Sigmoid colon (tissue), 4 donors: ENCODE data around the gene KCNK1.
"Not testable (repeated sequence)": the region's sequence is repeated elsewhere in the genome, so short reads cannot be mapped to it uniquely, and the experiment has no call there.

ENCODE experiments used
- EP300 ChIP-seq, 4 donors: sonication (generic); formaldehyde crosslinking; IDR thresholded peaks; one replicate each; pipeline ENCODE4 v1.6.1; 2017; ENCODE audit warnings: antibody characterized with exemption in 4 of 4
- POLR2A ChIP-seq, 2 donors: fragments of 450-650 bp; IDR thresholded peaks; one replicate each; pipeline ENCODE4 v1.6.1; 2016; ENCODE audit warnings: antibody characterized with exemption in 2 of 2, mild to moderate bottlenecking in 2 of 2, moderate library complexity in 2 of 2
- POLR2AphosphoS5 ChIP-seq, 4 donors: sonication (generic); formaldehyde crosslinking; IDR thresholded peaks; one replicate each; pipeline ENCODE4 v1.6.1; 2017; ENCODE audit warnings: antibody characterized with exemption in 4 of 4
- TF ChIP-seq, protein P1 (sequence below), 4 experiments: fragments of 450-650 bp in 3 of 4; fragments of 200-600 bp in 1 of 4; IDR thresholded peaks; one replicate each; pipeline ENCODE4 v1.5.1; 2016 to 2019; ENCODE audit warnings: antibody characterized with exemption in 4 of 4, mild to moderate bottlenecking in 3 of 4, moderate library complexity in 2 of 4

DNA sequence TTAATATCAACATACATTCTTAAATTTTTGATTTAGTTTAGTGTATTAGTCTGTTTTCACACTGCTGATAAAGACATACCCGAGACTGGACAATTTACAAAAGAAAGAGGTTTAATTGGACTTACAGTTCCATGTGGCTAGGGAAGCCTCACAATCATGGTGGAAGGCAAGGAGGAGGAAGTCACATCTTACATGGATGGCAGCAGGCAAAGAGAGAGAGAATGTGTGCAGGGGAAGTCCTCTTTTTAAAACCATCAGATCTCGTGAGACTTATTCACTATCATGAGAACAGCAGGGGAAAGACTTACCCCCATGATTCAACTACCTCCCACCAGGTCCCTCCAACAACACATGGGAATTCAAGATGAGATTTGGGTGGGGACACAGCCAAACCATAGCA is 56.5 kb downstream of the KCNK1 start:
- TF ChIP-seq, protein P1, sequence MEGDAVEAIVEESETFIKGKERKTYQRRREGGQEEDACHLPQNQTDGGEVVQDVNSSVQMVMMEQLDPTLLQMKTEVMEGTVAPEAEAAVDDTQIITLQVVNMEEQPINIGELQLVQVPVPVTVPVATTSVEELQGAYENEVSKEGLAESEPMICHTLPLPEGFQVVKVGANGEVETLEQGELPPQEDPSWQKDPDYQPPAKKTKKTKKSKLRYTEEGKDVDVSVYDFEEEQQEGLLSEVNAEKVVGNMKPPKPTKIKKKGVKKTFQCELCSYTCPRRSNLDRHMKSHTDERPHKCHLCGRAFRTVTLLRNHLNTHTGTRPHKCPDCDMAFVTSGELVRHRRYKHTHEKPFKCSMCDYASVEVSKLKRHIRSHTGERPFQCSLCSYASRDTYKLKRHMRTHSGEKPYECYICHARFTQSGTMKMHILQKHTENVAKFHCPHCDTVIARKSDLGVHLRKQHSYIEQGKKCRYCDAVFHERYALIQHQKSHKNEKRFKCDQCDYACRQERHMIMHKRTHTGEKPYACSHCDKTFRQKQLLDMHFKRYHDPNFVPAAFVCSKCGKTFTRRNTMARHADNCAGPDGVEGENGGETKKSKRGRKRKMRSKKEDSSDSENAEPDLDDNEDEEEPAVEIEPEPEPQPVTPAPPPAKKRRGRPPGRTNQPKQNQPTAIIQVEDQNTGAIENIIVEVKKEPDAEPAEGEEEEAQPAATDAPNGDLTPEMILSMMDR (IDR thresholded peaks at IDR 0.05), result not testable (repeated sequence)
- not testable (repeated sequence) for TF ChIP-seq POLR2AphosphoS5, EP300, POLR2A (IDR thresholded peaks at IDR 0.05)
